H9 (cell line): ENCODE data around the gene ANKRD36. TPM values are rescaled to one million over a fixed set of nuclear protein-coding genes. Genes with fewer than 3 reads are reported as not detected.
"Not testable (repeated sequence)": the region's sequence is repeated elsewhere in the genome, so short reads cannot be mapped to it uniquely, and the experiment has no call there.

Experiments used
- DNase-seq: peaks from one replicate; pipeline ENCODE4 v3.0.0-alpha.2; 2017
- H2AFZ ChIP-seq: one replicate; pipeline ENCODE4 v1.6.1; 2013; ENCODE audit warnings: mild to moderate bottlenecking, low read length, control low read depth, moderate library complexity
- H2AK5ac ChIP-seq: 2 replicates; pipeline ENCODE4 v1.6.1; 2013; ENCODE audit warnings: low read length, control low read depth, mixed read lengths; ENCODE audit not compliant: insufficient read length
- H2BK120ac ChIP-seq: one replicate; pipeline ENCODE4 v1.6.1; 2013; ENCODE audit warnings: low read depth, mild to moderate bottlenecking, low read length, control low read depth, inconsistent platforms; ENCODE audit not compliant: poor library complexity, severe bottlenecking
- H2BK12ac ChIP-seq: 2 replicates; pipeline ENCODE4 v1.6.1; 2013; ENCODE audit warnings: low read length, control low read depth, mixed read lengths, low read depth; ENCODE audit not compliant: insufficient read length
- H2BK15ac ChIP-seq: 2 replicates; pipeline ENCODE4 v1.6.1; 2013; ENCODE audit warnings: low read depth, low read length, control low read depth
- H2BK20ac ChIP-seq: one replicate; pipeline ENCODE4 v1.6.1; 2013; ENCODE audit warnings: low read depth, mild to moderate bottlenecking, low read length, control low read depth, inconsistent platforms; ENCODE audit not compliant: poor library complexity, severe bottlenecking
- H2BK5ac ChIP-seq: 2 replicates; pipeline ENCODE4 v1.6.1; 2013; ENCODE audit warnings: low read length, control low read depth, mixed read lengths; ENCODE audit not compliant: insufficient read length
- H3K14ac ChIP-seq: 2 replicates; pipeline ENCODE4 v1.6.1; 2013; ENCODE audit warnings: low read length, control low read depth; ENCODE audit not compliant: insufficient read depth
- H3K18ac ChIP-seq: 2 replicates; pipeline ENCODE4 v1.6.1; 2013; ENCODE audit warnings: low read depth, mild to moderate bottlenecking, mixed read lengths, low read length, control low read depth; ENCODE audit not compliant: insufficient read length
- H3K23ac ChIP-seq: 2 replicates; pipeline ENCODE4 v1.6.1; 2013; ENCODE audit warnings: low read length, control low read depth, mixed read lengths, low read depth; ENCODE audit not compliant: insufficient read length
- H3K23me2 ChIP-seq: 2 replicates; pipeline ENCODE4 v1.6.1; 2013; ENCODE audit warnings: low read depth, mild to moderate bottlenecking, mixed read lengths, low read length, control low read depth; ENCODE audit not compliant: insufficient read length, poor library complexity, severe bottlenecking
- H3K27ac ChIP-seq: 2 replicates; pipeline ENCODE4 v1.5.1; 2013; ENCODE audit warnings: low read length, control low read depth, mixed read lengths, low read depth; ENCODE audit not compliant: insufficient read length
- H3K27me3 ChIP-seq: 2 replicates; pipeline ENCODE4 v1.6.1; 2013; ENCODE audit warnings: low read length, control low read depth, inconsistent platforms; ENCODE audit not compliant: insufficient read depth
- H3K4ac ChIP-seq: 2 replicates; pipeline ENCODE4 v1.6.1; 2013; ENCODE audit warnings: low read depth, mild to moderate bottlenecking, control low read depth, inconsistent platforms, low read length, moderate library complexity
- H3K4me1 ChIP-seq: 2 replicates; pipeline ENCODE4 v1.6.1; 2013; ENCODE audit warnings: low read length, control low read depth, inconsistent platforms; ENCODE audit not compliant: insufficient read depth
- H3K4me2 ChIP-seq: 2 replicates; pipeline ENCODE4 v1.6.1; 2013; ENCODE audit warnings: low read length, control low read depth, mixed read lengths; ENCODE audit not compliant: insufficient read length, insufficient read depth
- H3K56ac ChIP-seq: 2 replicates; pipeline ENCODE4 v1.6.1; 2013; ENCODE audit warnings: low read depth, mild to moderate bottlenecking, mixed read lengths, low read length, control low read depth; ENCODE audit not compliant: insufficient read length
- H3K79me1 ChIP-seq: 2 replicates; pipeline ENCODE4 v1.6.1; 2013; ENCODE audit warnings: low read depth, mild to moderate bottlenecking, moderate library complexity, low read length, control low read depth, inconsistent platforms; ENCODE audit not compliant: insufficient read depth, poor library complexity, severe bottlenecking
- H3K79me2 ChIP-seq: 2 replicates; pipeline ENCODE4 v1.6.1; 2013; ENCODE audit warnings: low read length, control low read depth, inconsistent platforms; ENCODE audit not compliant: insufficient read depth
- H3K9ac ChIP-seq: 2 replicates; pipeline ENCODE4 v1.6.1; 2013; ENCODE audit warnings: low read length, control low read depth, mixed read lengths; ENCODE audit not compliant: insufficient read length; ENCODE audit errors: extremely low read depth
- H3K9me3 ChIP-seq: one replicate; pipeline ENCODE4 v1.6.1; 2013; ENCODE audit warnings: low read depth, low read length, inconsistent platforms; ENCODE audit not compliant: control insufficient read depth
- H3T11ph ChIP-seq: one replicate; pipeline ENCODE4 v1.6.1; 2013; ENCODE audit warnings: mild to moderate bottlenecking, low read length, control low read depth, inconsistent platforms
- H4K20me1 ChIP-seq: one replicate; pipeline ENCODE4 v1.6.1; 2013; ENCODE audit not compliant: control insufficient read depth, insufficient read length, insufficient read depth
- H4K5ac ChIP-seq: 2 replicates; pipeline ENCODE4 v1.6.1; 2013; ENCODE audit warnings: low read depth, mild to moderate bottlenecking, mixed read lengths, low read length, control low read depth; ENCODE audit not compliant: insufficient read length
- H4K8ac ChIP-seq: replicated peaks from 2 replicates; pipeline ENCODE4 v1.6.1; 2013; ENCODE audit warnings: low read length, control low read depth, mixed read lengths, low read depth; ENCODE audit not compliant: insufficient read length
- H4K91ac ChIP-seq: 2 replicates; pipeline ENCODE4 v1.6.1; 2013; ENCODE audit warnings: low read depth, mild to moderate bottlenecking, moderate library complexity, mixed read lengths, low read length, control low read depth; ENCODE audit not compliant: insufficient read length
- H3K27ac Mint-ChIP-seq, 3 experiments: 2 replicates in 2 of 3; 3 replicates in 1 of 3; pipeline ENCODE4 v1.8.0; 2020 to 2021; ENCODE audit warnings: mixed read lengths in 3 of 3, mild to moderate bottlenecking in 1 of 3, moderate library complexity in 1 of 3
- H3K27me3 Mint-ChIP-seq: 2 replicates; pipeline ENCODE4 v1.8.0; 2021; ENCODE audit warnings: low read depth, mild to moderate bottlenecking, moderate library complexity, mixed read lengths
- H3K36me3 Mint-ChIP-seq, 3 experiments: 2 replicates in 2 of 3; 3 replicates in 1 of 3; pipeline ENCODE4 v1.8.0; 2020 to 2021; ENCODE audit warnings: low read depth in 3 of 3, mixed read lengths in 3 of 3; ENCODE audit not compliant: insufficient read depth in 1 of 3
- H3K4me1 Mint-ChIP-seq, 2 experiments: 2 replicates each; pipeline ENCODE4 v1.8.0; 2020; ENCODE audit warnings: mixed read lengths in 2 of 2
- H3K4me3 Mint-ChIP-seq, 2 experiments: 2 replicates in 1 of 2; 3 replicates in 1 of 2; pipeline ENCODE4 v1.8.0; 2020 to 2021; ENCODE audit warnings: mild to moderate bottlenecking in 2 of 2, mixed read lengths in 2 of 2, moderate library complexity in 1 of 2
- H3K9me3 Mint-ChIP-seq, 2 experiments: 2 replicates in 1 of 2; 3 replicates in 1 of 2; pipeline ENCODE4 v1.8.0; 2020; ENCODE audit warnings: mild to moderate bottlenecking in 2 of 2, mixed read lengths in 2 of 2, moderate library complexity in 1 of 2
- WGBS: extraction: QIAGEN DNeasy Blood & Tissue Kit; methylation state at CpG from one replicate; pipeline ENCODE4 v1.1.7; 2013; ENCODE audit warnings: missing lambda C conversion rate, low lambda C conversion rate, mixed read lengths; ENCODE audit not compliant: insufficient read length; ENCODE audit errors: extremely low coverage; 5-methylcytosine and 5-hydroxymethylcytosine counted together
- long read RNA-seq: library from polyadenylated mRNA; unstranded; transcript quantifications from one replicate; pipeline ENCODE4 v2.0.0, GENCODE V29; 2020
- total RNA-seq: library from RNA; stranded (reverse); gene quantifications from 2 replicates; pipeline ENCODE4 v1.2.1, GENCODE V29; 2021
- TF ChIP-seq, protein P1 (sequence below): fragments of 200-600 bp; sonication (generic); conservative IDR thresholded peaks from 3 replicates; pipeline ENCODE4 v1.8.0; 2021; ENCODE audit warnings: antibody characterized with exemption, mild to moderate bottlenecking

ANKRD36 gene
- total RNA-seq = 9.1 and 9.8 TPM in 2 replicates
- long read RNA-seq, transcript ANKRD36-203 (3 exons, 986 nt) = major isoform, 10 of 46 reads
- long read RNA-seq, partial matches to known transcripts = 7 of 46 reads
- long read RNA-seq, other reads (novel, unspliced or antisense) = 29 of 46 reads

GRCh38 chr2:97113050-97113881 lies at the start of gene ANKRD36:
TSS of gene ANKRD36 (plus strand) at chr2:97113153. CDS start at chr2:97113740, 587 bp downstream.
- not testable (repeated sequence) for H2BK120ac ChIP-seq, H3K23me2 ChIP-seq, H4K8ac ChIP-seq, H4K5ac ChIP-seq, H3K79me2 ChIP-seq, H3K4me1 ChIP-seq, H3K4me1 Mint-ChIP-seq, H2AK5ac ChIP-seq, H3K27me3 Mint-ChIP-seq, H3K79me1 ChIP-seq, H4K20me1 ChIP-seq, H2AFZ ChIP-seq, H3K36me3 Mint-ChIP-seq, H3T11ph ChIP-seq, H4K91ac ChIP-seq, H3K23ac ChIP-seq, H3K4ac ChIP-seq, H3K27me3 ChIP-seq, H3K9me3 ChIP-seq, H2BK12ac ChIP-seq, H3K9me3 Mint-ChIP-seq, H3K27ac ChIP-seq, H2BK20ac ChIP-seq, H2BK15ac ChIP-seq, H2BK5ac ChIP-seq, H3K56ac ChIP-seq
- peak within 1 kb of the TSS; percentile 72 for H3K4me2 ChIP-seq
- peak; percentile 75 for DNase-seq
- H3K14ac ChIP-seq = peak within 1 kb of the TSS; percentile 65; the same call in 1 of the 2 replicates
- TF ChIP-seq, protein P1, sequence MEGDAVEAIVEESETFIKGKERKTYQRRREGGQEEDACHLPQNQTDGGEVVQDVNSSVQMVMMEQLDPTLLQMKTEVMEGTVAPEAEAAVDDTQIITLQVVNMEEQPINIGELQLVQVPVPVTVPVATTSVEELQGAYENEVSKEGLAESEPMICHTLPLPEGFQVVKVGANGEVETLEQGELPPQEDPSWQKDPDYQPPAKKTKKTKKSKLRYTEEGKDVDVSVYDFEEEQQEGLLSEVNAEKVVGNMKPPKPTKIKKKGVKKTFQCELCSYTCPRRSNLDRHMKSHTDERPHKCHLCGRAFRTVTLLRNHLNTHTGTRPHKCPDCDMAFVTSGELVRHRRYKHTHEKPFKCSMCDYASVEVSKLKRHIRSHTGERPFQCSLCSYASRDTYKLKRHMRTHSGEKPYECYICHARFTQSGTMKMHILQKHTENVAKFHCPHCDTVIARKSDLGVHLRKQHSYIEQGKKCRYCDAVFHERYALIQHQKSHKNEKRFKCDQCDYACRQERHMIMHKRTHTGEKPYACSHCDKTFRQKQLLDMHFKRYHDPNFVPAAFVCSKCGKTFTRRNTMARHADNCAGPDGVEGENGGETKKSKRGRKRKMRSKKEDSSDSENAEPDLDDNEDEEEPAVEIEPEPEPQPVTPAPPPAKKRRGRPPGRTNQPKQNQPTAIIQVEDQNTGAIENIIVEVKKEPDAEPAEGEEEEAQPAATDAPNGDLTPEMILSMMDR = peak; percentile 61
- no CpG with 5 or more reads among the region's 74 CpGs for WGBS
- H3K4me3 Mint-ChIP-seq = peak within 1 kb of the TSS; percentile 94 to 98
- peak within 1 kb of the TSS; percentile 6 to 95 (median 87); a peak in 5 of 7 replicates for H3K27ac Mint-ChIP-seq
- H3K18ac ChIP-seq = peak within 1 kb of the TSS; percentile 27
- peak within 1 kb of the TSS; percentile 54 for H3K9ac ChIP-seq

DNA sequence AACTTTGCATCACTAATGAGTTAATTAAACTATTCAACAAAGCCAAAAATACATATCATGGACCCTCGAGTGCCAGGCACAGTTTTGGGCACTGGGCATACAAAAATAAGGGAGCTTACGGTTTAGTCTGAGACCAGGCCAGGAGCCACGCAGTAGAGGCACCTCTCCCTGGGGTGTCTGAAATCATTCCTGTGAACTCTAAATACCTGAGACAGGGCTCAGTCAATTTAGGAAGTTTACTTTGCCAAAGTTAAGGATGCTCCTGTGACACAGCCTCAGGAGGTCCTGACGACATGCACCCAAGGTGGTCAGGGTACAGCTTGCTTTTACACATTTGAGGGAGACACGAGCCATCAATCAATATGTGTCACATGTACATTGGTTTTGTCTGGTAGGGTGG lies 46.9 kb upstream of the ANKRD36 start:
- H3K79me1 ChIP-seq, H4K20me1 ChIP-seq, H4K91ac ChIP-seq, H3K4me1 Mint-ChIP-seq, H3K23ac ChIP-seq, H3K27ac ChIP-seq, H3K4me2 ChIP-seq, H2BK20ac ChIP-seq, H3K4me3 Mint-ChIP-seq, H2AFZ ChIP-seq, H3K36me3 Mint-ChIP-seq, H4K8ac ChIP-seq, H3K79me2 ChIP-seq, H3K18ac ChIP-seq, H3K4ac ChIP-seq, H3K56ac ChIP-seq, H2BK5ac ChIP-seq, H3K27me3 Mint-ChIP-seq, DNase-seq, H2AK5ac ChIP-seq, H3K14ac ChIP-seq, H2BK120ac ChIP-seq, H4K5ac ChIP-seq, H3K9me3 ChIP-seq, H3K27me3 ChIP-seq, H3K9ac ChIP-seq, H3K4me1 ChIP-seq, H2BK12ac ChIP-seq, H3T11ph ChIP-seq, H2BK15ac ChIP-seq, H3K23me2 ChIP-seq: not testable (repeated sequence)
- no CpG with 5 or more reads among the region's 5 CpGs for WGBS
- H3K9me3 Mint-ChIP-seq = peaks cover 10 to 16% of the 10 kb centered on the region in 2 experiments; a peak in 4 of 5 replicates
- H3K27ac Mint-ChIP-seq = 0 out of 7 replicates have a peak overlapping the region, but pooled peaks of 1 of the 3 experiments have one; percentile 27
